H1 (cell line): ENCODE measurements around the gene SHROOM3. TPM values are rescaled to one million over a fixed set of nuclear protein-coding genes. Genes with fewer than 3 reads are reported as not detected.

ENCODE experiments used
- CTCF ChIA-PET: fragments of 300-600 bp; sonication (Branson Sonifier 250); formaldehyde crosslinking; loops from one replicate; lab custom pipeline; 2021; ENCODE audit not compliant: partially characterized antibody; lab: Charles Lee
- POLR2A ChIA-PET: fragments of 300-600 bp; sonication (Branson Sonifier 250); formaldehyde crosslinking; loops from one replicate; lab custom pipeline; 2021; ENCODE audit warnings: inconsistent platforms; ENCODE audit not compliant: partially characterized antibody; lab: Charles Lee
- DNase-seq, 2 experiments: peaks; one replicate each; pipeline versions ENCODE4 v3.0.0 to v3.0.0-alpha.2; 2010 to 2022; ENCODE audit warnings: low spot score in 2 of 2, low read depth in 1 of 2, mixed read lengths in 1 of 2
- FAIRE-seq: peaks from 2 replicates; lab custom pipeline; 2011; peaks lifted over from hg19 to GRCh38; lab: Jason Lieb, UNC
- H2AFZ ChIP-seq: 2 replicates; pipeline ENCODE4 v1.8.1; 2012; ENCODE audit warnings: low read length, inconsistent platforms
- H2AK5ac ChIP-seq: 2 replicates; pipeline ENCODE4 v1.6.1; 2013; ENCODE audit warnings: low read depth, low read length
- H2BK120ac ChIP-seq: replicated peaks from 2 replicates; pipeline ENCODE3; 2013; ENCODE audit warnings: low read depth, low read length, inconsistent platforms
- H2BK12ac ChIP-seq: 2 replicates; pipeline ENCODE4 v1.6.1; 2013; ENCODE audit warnings: low read depth, low read length
- H2BK15ac ChIP-seq: 2 replicates; pipeline ENCODE4 v1.6.1; 2013; ENCODE audit warnings: low read length
- H2BK20ac ChIP-seq: 2 replicates; pipeline ENCODE4 v1.6.1; 2013; ENCODE audit warnings: low read length
- H2BK5ac ChIP-seq: 2 replicates; pipeline ENCODE4 v1.6.1; 2013; ENCODE audit warnings: low read depth, low read length
- H3K14ac ChIP-seq: 2 replicates; pipeline ENCODE4 v1.6.1; 2013; ENCODE audit warnings: inconsistent platforms; ENCODE audit not compliant: insufficient read length
- H3K18ac ChIP-seq: 2 replicates; pipeline ENCODE4 v1.6.1; 2013; ENCODE audit warnings: low read length; ENCODE audit errors: extremely low read depth
- H3K23ac ChIP-seq: 2 replicates; pipeline ENCODE4 v1.6.1; 2013; ENCODE audit warnings: inconsistent platforms; ENCODE audit not compliant: insufficient read length
- H3K23me2 ChIP-seq: 2 replicates; pipeline ENCODE4 v1.6.1; 2013; ENCODE audit warnings: low read depth, low read length
- H3K27ac ChIP-seq: 2 replicates; pipeline ENCODE4 v1.6.1; 2011; ENCODE audit warnings: low read depth, low read length, inconsistent platforms
- H3K27me3 ChIP-seq, 4 experiments: replicated peaks in 1 of 4; 1 replicate in 1 of 4; 2 replicates in 3 of 4; pipeline versions ENCODE4 v1.6.1 to v1.8.1; 2011 to 2013; ENCODE audit warnings: low read length in 3 of 4, mild to moderate bottlenecking in 3 of 4, inconsistent platforms in 2 of 4, mixed read lengths in 2 of 4, moderate library complexity in 1 of 4; ENCODE audit not compliant: control insufficient read depth in 3 of 4, insufficient read depth in 3 of 4; ENCODE audit errors: extremely low read depth in 1 of 4
- H3K36me3 ChIP-seq, 4 experiments: 2 replicates each; pipeline versions ENCODE4 v1.6.1 to v1.8.1; 2011 to 2013; ENCODE audit warnings: mild to moderate bottlenecking in 4 of 4, low read length in 3 of 4, moderate library complexity in 2 of 4, control low read depth in 1 of 4, inconsistent platforms in 1 of 4; ENCODE audit not compliant: insufficient read depth in 4 of 4, control insufficient read depth in 2 of 4
- H3K4ac ChIP-seq: replicated peaks from 2 replicates; pipeline ENCODE3; 2013; ENCODE audit warnings: low read length, low read depth, mixed read lengths, inconsistent platforms; ENCODE audit not compliant: insufficient read length
- H3K4me1 ChIP-seq, 4 experiments: replicated peaks in 1 of 4; 1 replicate in 1 of 4; 2 replicates in 3 of 4; pipeline versions ENCODE4 v1.6.1 to v1.8.1; 2011 to 2013; ENCODE audit warnings: low read length in 3 of 4, inconsistent platforms in 2 of 4, mixed read lengths in 1 of 4; ENCODE audit not compliant: insufficient read depth in 4 of 4, control insufficient read depth in 3 of 4
- H3K4me2 ChIP-seq, 2 experiments: 2 replicates each; pipeline versions ENCODE4 v1.6.1 to v1.8.1; 2011 to 2013; ENCODE audit warnings: low read depth in 2 of 2, low read length in 2 of 2, control low read depth in 1 of 2, inconsistent platforms in 1 of 2, mild to moderate bottlenecking in 1 of 2; ENCODE audit not compliant: insufficient read depth in 1 of 2
- H3K4me3 ChIP-seq, 4 experiments: fragments of 200-600, 300-600 bp in 1 of 4; sonication (generic), shearing (Covaris generic), sonication (Bioruptor Twin) in 1 of 4; 2 replicates each; pipeline versions ENCODE4 v1.5.1 to v1.8.1; 2011 to 2016; ENCODE audit warnings: low read length in 4 of 4, low read depth in 3 of 4, control low read depth in 2 of 4, inconsistent platforms in 2 of 4, mild to moderate bottlenecking in 2 of 4, mixed read lengths in 1 of 4, moderate library complexity in 1 of 4; ENCODE audit not compliant: insufficient read depth in 2 of 4; ENCODE audit errors: extremely low read depth in 1 of 4
- H3K56ac ChIP-seq: replicated peaks from 2 replicates; pipeline ENCODE3; 2013; ENCODE audit warnings: low read depth, mild to moderate bottlenecking, mixed read lengths, low read length, inconsistent platforms; ENCODE audit not compliant: insufficient read length
- H3K79me1 ChIP-seq: 2 replicates; pipeline ENCODE4 v1.6.1; 2013; ENCODE audit warnings: low read depth, low read length, control low read depth
- H3K79me2 ChIP-seq, 2 experiments: 2 replicates each; pipeline versions ENCODE4 v1.6.1 to v1.8.1; 2012 to 2013; ENCODE audit warnings: low read length in 2 of 2, mild to moderate bottlenecking in 2 of 2, inconsistent platforms in 1 of 2; ENCODE audit not compliant: insufficient read depth in 2 of 2, control insufficient read depth in 1 of 2
- H3K9ac ChIP-seq, 4 experiments: replicated peaks in 1 of 4; 1 replicate in 1 of 4; 2 replicates in 3 of 4; pipeline versions ENCODE4 v1.6.1 to v1.8.1; 2011 to 2013; ENCODE audit warnings: low read depth in 3 of 4, low read length in 3 of 4, control low read depth in 2 of 4, mild to moderate bottlenecking in 2 of 4, moderate library complexity in 2 of 4, inconsistent platforms in 1 of 4; ENCODE audit errors: extremely low read depth in 1 of 4
- H3K9me3 ChIP-seq, 2 experiments: 2 replicates each; pipeline versions ENCODE4 v1.6.1 to v1.8.1; 2012 to 2013; ENCODE audit warnings: mild to moderate bottlenecking in 2 of 2, moderate library complexity in 2 of 2, control low read depth in 1 of 2, inconsistent platforms in 1 of 2, low read depth in 1 of 2, low read length in 1 of 2, mixed read lengths in 1 of 2; ENCODE audit not compliant: insufficient read depth in 2 of 2
- H4K20me1 ChIP-seq, 2 experiments: replicated peaks in 1 of 2; 2 replicates each; pipeline versions ENCODE3 to v1.8.1; 2011 to 2013; ENCODE audit warnings: inconsistent platforms in 2 of 2, low read length in 2 of 2, mild to moderate bottlenecking in 1 of 2; ENCODE audit not compliant: insufficient read depth in 2 of 2, control insufficient read depth in 1 of 2
- H4K5ac ChIP-seq: 2 replicates; pipeline ENCODE4 v1.6.1; 2013; ENCODE audit warnings: low read length, low read depth, mixed read lengths, inconsistent platforms; ENCODE audit not compliant: insufficient read length
- H4K8ac ChIP-seq: 2 replicates; pipeline ENCODE4 v1.8.0; 2013; ENCODE audit warnings: mild to moderate bottlenecking, moderate library complexity, low read length, inconsistent platforms; ENCODE audit not compliant: insufficient read depth; ENCODE audit errors: extremely low read depth
- H4K91ac ChIP-seq: replicated peaks from 2 replicates; pipeline ENCODE3; 2013; ENCODE audit warnings: low read length, mixed read lengths, inconsistent platforms; ENCODE audit not compliant: insufficient read length
- BACH1 ChIP-seq: IDR thresholded peaks from 2 replicates; pipeline ENCODE4 v1.6.1; 2012; ENCODE audit warnings: low read length, improper control_type of control experiment
- BCL11A ChIP-seq, 2 experiments: IDR thresholded peaks; one replicate each; pipeline ENCODE4 v1.6.1; 2011; ENCODE audit warnings: low read depth in 2 of 2, low read length in 2 of 2, mild to moderate bottlenecking in 2 of 2
- BRCA1 ChIP-seq: IDR thresholded peaks from 2 replicates; pipeline ENCODE4 v1.6.1; 2012; ENCODE audit warnings: low read depth, low read length, improper control_type of control experiment
- GTF2F1 ChIP-seq: IDR thresholded peaks from 2 replicates; pipeline ENCODE4 v1.6.1; 2012; ENCODE audit warnings: low read depth, low read length, improper control_type of control experiment, borderline replicate concordance
- HDAC6 ChIP-seq: IDR thresholded peaks from one replicate; pipeline ENCODE4 v1.7.1; 2012; ENCODE audit warnings: low read depth, mild to moderate bottlenecking, inconsistent platforms, low read length, moderate library complexity
- JUND ChIP-seq: IDR thresholded peaks from 2 replicates; pipeline ENCODE4 v1.6.1; 2011; ENCODE audit warnings: mild to moderate bottlenecking, improper control_type of control experiment, low read length
- NANOG ChIP-seq: IDR thresholded peaks from 2 replicates; pipeline ENCODE4 v1.6.1; 2011; ENCODE audit warnings: low read length, low read depth, mild to moderate bottlenecking, inconsistent platforms; ENCODE audit not compliant: insufficient read depth, poor library complexity, severe bottlenecking
- SIN3A ChIP-seq, 2 experiments: IDR thresholded peaks in 1 of 2; conservative IDR thresholded peaks in 1 of 2; 2 replicates each; pipeline ENCODE4 v1.6.1; 2011 to 2012; ENCODE audit warnings: low read length in 2 of 2, improper control_type of control experiment in 1 of 2, low read depth in 1 of 2, mild to moderate bottlenecking in 1 of 2
- SIX5 ChIP-seq: IDR thresholded peaks from 2 replicates; pipeline ENCODE4 v1.6.1; 2011; ENCODE audit warnings: mild to moderate bottlenecking, low read depth, low read length
- SRF ChIP-seq: IDR thresholded peaks from 2 replicates; pipeline ENCODE4 v1.6.1; 2011; ENCODE audit warnings: mild to moderate bottlenecking, low read depth, low read length, moderate library complexity
- TAF7 ChIP-seq: optimal IDR thresholded peaks from 2 replicates; pipeline ENCODE3; 2011; ENCODE audit warnings: low read depth, mild to moderate bottlenecking, inconsistent platforms, low read length, moderate library complexity, borderline replicate concordance
- TCF12 ChIP-seq: IDR thresholded peaks from 2 replicates; pipeline ENCODE4 v1.6.1; 2011; ENCODE audit warnings: low read depth, mild to moderate bottlenecking, low read length
- WGBS, 2 experiments: shearing (Covaris generic) in 1 of 2; methylation state at CpG; one replicate each; pipeline versions ENCODE4 v1.1.6 to v1.1.7; 2013 to 2015; ENCODE audit warnings: low lambda C conversion rate in 2 of 2, mixed read lengths in 2 of 2, inconsistent platforms in 1 of 2, low coverage in 1 of 2, missing lambda C conversion rate in 1 of 2; ENCODE audit not compliant: insufficient replicate concordance in 2 of 2, insufficient coverage in 1 of 2, insufficient read length in 1 of 2; ENCODE audit errors: extremely low coverage in 1 of 2, missing lambda C conversion rate in 1 of 2; 5-methylcytosine and 5-hydroxymethylcytosine counted together
- polyA plus RNA-seq, 7 experiments: library from polyadenylated mRNA; depleted of rRNA in 3 of 7; stranded (reverse) in 5 of 7; unstranded in 2 of 7; fragments of >200 nt in 5 of 7; fragments of 200-250 nt in 2 of 7; gene quantifications; 1 replicate in 5 of 7; 2 replicates in 1 of 7; 4 replicates in 1 of 7; pipeline versions ENCODE4 v1.2.1 to v1.2.3, GENCODE V29; 2011 to 2013; ENCODE audit warnings: missing spikeins in 2 of 7, mixed read lengths in 2 of 7
- total RNA-seq: library from RNA; stranded (reverse); fragmentation: NEBNext Ultra II Directional; extraction: Animal tissue kit (Norgen Biotek cat#: 25700); gene quantifications from 2 replicates; pipeline ENCODE4 v1.2.1, GENCODE V29; 2021

SHROOM3 gene
- total and polyA plus RNA-seq, 2 of the 8 experiments (the other 6 are each of a cell fraction or from before 2014, with no cell fraction given): 15.8 to 34.0 TPM

DNA sequence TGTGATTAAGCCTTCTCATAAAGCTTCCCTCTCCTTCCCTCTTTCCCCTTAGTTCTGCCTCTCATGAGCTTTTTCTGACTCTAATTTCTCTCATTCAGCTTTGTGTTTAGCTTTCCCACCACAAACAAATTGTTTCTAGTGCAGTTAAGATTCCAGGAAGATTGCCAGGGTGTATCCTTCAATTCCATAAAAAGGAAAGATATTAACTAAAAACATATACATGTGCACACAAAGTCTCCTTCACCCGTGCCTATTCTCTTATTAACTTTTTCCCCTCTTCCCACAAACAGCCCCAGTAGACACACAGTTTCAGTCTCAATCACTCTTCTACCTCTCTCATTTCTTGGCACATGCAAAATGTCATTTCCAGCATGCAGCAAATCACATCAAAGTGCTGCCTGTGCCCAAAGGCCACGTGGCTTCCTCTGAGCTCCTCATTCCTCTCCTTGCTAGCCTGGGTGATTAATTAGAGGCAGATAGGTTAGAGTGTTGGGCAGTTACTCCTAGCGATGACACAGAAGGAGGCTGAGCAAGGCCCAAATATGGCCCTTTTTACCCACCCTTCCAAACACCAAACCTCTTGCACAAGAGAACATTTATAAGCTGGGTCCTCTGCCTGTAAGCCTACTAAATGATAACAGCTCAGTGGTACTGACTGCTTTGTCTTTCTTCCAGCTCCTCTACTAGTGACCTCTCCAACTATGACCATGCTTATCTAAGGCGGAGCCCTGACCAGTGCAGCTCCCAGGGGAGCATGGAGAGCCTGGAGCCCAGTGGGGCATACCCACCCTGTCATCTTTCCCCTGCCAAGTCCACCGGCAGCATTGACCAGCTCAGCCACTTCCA lies 303.3 kb downstream of the SHROOM3 start:
- FAIRE-seq: no peak
- CTCF ChIA-PET: interaction anchor here (0.6 to 1.7 kb wide), 8 partner anchors 9 to 308 kb away, joined by 3 to 7 read pairs (median 4); no protein-coding TSS in a partner anchor
- H2AFZ ChIP-seq: no peak overlapping the region
- TF ChIP-seq SRF: no peak
- no peak for TF ChIP-seq JUND
- no peak for TF ChIP-seq BCL11A (IDR thresholded peaks at IDR 0.05; ENCODE audit: low read depth in 2 of 2, low read length in 2 of 2)
- no peak for TF ChIP-seq NANOG
- no peak for TF ChIP-seq BACH1
- TF ChIP-seq GTF2F1: no peak
- no peak for TF ChIP-seq TAF7
- TF ChIP-seq SIN3A (conservative IDR thresholded peaks at IDR 0.05 in 1 of 2, IDR thresholded peaks at IDR 0.05 in 1 of 2; ENCODE audit: low read depth in 1 of 2, low read length in 2 of 2): no peak
- TF ChIP-seq SIX5: no peak
- TF ChIP-seq HDAC6: no peak
- TF ChIP-seq TCF12: no peak
- TF ChIP-seq BRCA1: no peak

More for the DNA sequence above, 303.3 kb downstream of the SHROOM3 start:
- Histone ChIP-seq H4K8ac (no peak overlapping the region), H3K9ac (no peak overlapping the region), H3K27ac (no peak overlapping the region), H2BK5ac (no peak overlapping the region), H3K4me1 (peaks cover 0 to 6% (median under 1%) of the 10 kb centered on the region in 4 experiments; a peak in 2 of 7 replicates), H2BK12ac (no peak overlapping the region), H2BK20ac (no peak overlapping the region), H3K79me1 (no peaks in the 10 kb centered on the region), H3K56ac (no peak overlapping the region), H3K79me2 (peaks cover 0 to 4% of the 10 kb centered on the region in 2 experiments; a peak in 1 of 4 replicates), H4K91ac (no peak overlapping the region), H3K14ac (no peak overlapping the region), H2AK5ac (no peak overlapping the region), H3K4me3 (no peak overlapping the region), H3K18ac (no peak overlapping the region), H2BK15ac (no peak overlapping the region), H3K36me3 (peaks cover 6 to 32% (median 21%) of the 10 kb centered on the region in 4 experiments; a peak in 6 of 8 replicates), H3K23ac (no peak overlapping the region), H4K5ac (no peak overlapping the region), H3K4me2 (no peak overlapping the region), H3K9me3 (no peaks in the 10 kb centered on the region), H4K20me1 (peaks cover 0 to 4% of the 10 kb centered on the region in 2 experiments), H2BK120ac (no peak overlapping the region), H3K23me2 (no peaks in the 10 kb centered on the region), H3K27me3 (no peaks in the 10 kb centered on the region), H3K4ac (no peak overlapping the region)
- no peak for DNase-seq
- POLR2A ChIA-PET: interaction anchor here (1.2 kb wide), 1 partner anchor 39 kb away, joined by 3 read pairs; no protein-coding TSS in a partner anchor
- 94% methylated on average over 5 of the region's 5 CpGs; no CpG with 5 or more reads in 1 of the 2 experiments for WGBS, 2 experiments
